ENCODE data around the gene HIRA. TPM values are rescaled to one million over a fixed set of nuclear protein-coding genes. Genes with fewer than 3 reads are reported as not detected.

Gene HIRA
- 15.3 and 16.0 TPM in 2 replicates for total RNA-seq (2012; rRNA removed)

GRCh38 chr22:19431649-19432132, at the start of gene HIRA:
Gene HIRA, minus strand, starts transcription at chr22:19431733. Its CDS starts 257 bp downstream, at chr22:19431476.
- Histone ChIP-seq H3K4me3 (ENCODE audit: low read length) (peak within 1 kb of the TSS; percentile 81), H3K9me3 (replicated peaks; ENCODE audit: low read length) (no peaks in the 10 kb centered on the region), H3K27me3 (ENCODE audit: control insufficient read depth, insufficient read depth, low read length) (no peaks in the 10 kb centered on the region), H3K9ac (ENCODE audit: low read depth, low read length) (peak within 1 kb of the TSS; percentile 95), H3K36me3 (ENCODE audit: insufficient read depth, low read length) (peaks cover 14% of the 10 kb centered on the region), H3K4me1 (ENCODE audit: control insufficient read depth, insufficient read depth, low read length) (peaks cover 23% of the 10 kb centered on the region), H3K4me2 (ENCODE audit: low read length) (peak within 1 kb of the TSS; percentile 98)

GRCh38 chr22:19480789-19481188, 49.3 kb upstream of the HIRA start:
- H3K4me2 ChIP-seq (ENCODE audit: low read length), result peak overlapping the region; percentile 82
- H3K9ac ChIP-seq (ENCODE audit: low read depth, low read length), result peak overlapping the region; percentile 91
- peak overlapping the region; percentile 76 for H3K4me3 ChIP-seq (ENCODE audit: low read length)
- H3K27me3 ChIP-seq (ENCODE audit: control insufficient read depth, insufficient read depth, low read length), result no peaks in the 10 kb centered on the region
- peaks cover 19% of the 10 kb centered on the region for H3K36me3 ChIP-seq (ENCODE audit: insufficient read depth, low read length)
- H3K9me3 ChIP-seq (replicated peaks; ENCODE audit: low read length), result no peaks in the 10 kb centered on the region
- H3K4me1 ChIP-seq (ENCODE audit: control insufficient read depth, insufficient read depth, low read length), result peaks cover 29% of the 10 kb centered on the region

- H3K9ac ChIP-seq (ENCODE audit: low read depth, low read length), result peak overlapping the region; percentile 91
- no peaks in the 10 kb centered on the region for H3K9me3 ChIP-seq (replicated peaks; ENCODE audit: low read length)
- peak overlapping the region; percentile 76 for H3K4me3 ChIP-seq (ENCODE audit: low read length)
- H3K27me3 ChIP-seq (ENCODE audit: control insufficient read depth, insufficient read depth, low read length), result no peaks in the 10 kb centered on the region
- peaks cover 24% of the 10 kb centered on the region for H3K36me3 ChIP-seq (ENCODE audit: insufficient read depth, low read length)
- peaks cover 29% of the 10 kb centered on the region for H3K4me1 ChIP-seq (ENCODE audit: control insufficient read depth, insufficient read depth, low read length)
- peak overlapping the region; percentile 82 for H3K4me2 ChIP-seq (ENCODE audit: low read length)
These were observed 48.6 kb upstream of the HIRA start for GRCh38 chr22:19480173-19480568.

- Histone ChIP-seq H3K4me3 (ENCODE audit: low read length) (peak within 1 kb of the TSS; percentile 87), H3K4me1 (ENCODE audit: control insufficient read depth, insufficient read depth, low read length) (peaks cover 25% of the 10 kb centered on the region), H3K4me2 (ENCODE audit: low read length) (peak within 1 kb of the TSS; percentile 85), H3K36me3 (ENCODE audit: insufficient read depth, low read length) (peaks cover 27% of the 10 kb centered on the region), H3K27me3 (ENCODE audit: control insufficient read depth, insufficient read depth, low read length) (no peaks in the 10 kb centered on the region), H3K9me3 (replicated peaks; ENCODE audit: low read length) (no peaks in the 10 kb centered on the region), H3K9ac (ENCODE audit: low read depth, low read length) (peak within 1 kb of the TSS; percentile 91)
These were observed 48.0 kb upstream of the HIRA start, which contains the start of gene CDC45 for GRCh38 chr22:19479355-19480172. Gene CDC45, plus strand, starts transcription at chr22:19479920. Its CDS starts 49 bp downstream, at chr22:19479969.

- Histone ChIP-seq H3K4me3 (ENCODE audit: low read length) (peak within 1 kb of the TSS; percentile 87), H3K9ac (ENCODE audit: low read depth, low read length) (peak within 1 kb of the TSS; percentile 91), H3K4me2 (ENCODE audit: low read length) (peak within 1 kb of the TSS; percentile 85), H3K9me3 (replicated peaks; ENCODE audit: low read length) (no peaks in the 10 kb centered on the region), H3K27me3 (ENCODE audit: control insufficient read depth, insufficient read depth, low read length) (no peaks in the 10 kb centered on the region), H3K36me3 (ENCODE audit: insufficient read depth, low read length) (peaks cover 27% of the 10 kb centered on the region), H3K4me1 (ENCODE audit: control insufficient read depth, insufficient read depth, low read length) (peaks cover 19% of the 10 kb centered on the region)
These were observed 47.4 kb upstream of the HIRA start, which contains the start of gene UFD1 for GRCh38 chr22:19478901-19479354. Gene UFD1, minus strand, starts transcription at chr22:19479193. Its CDS starts 108 bp downstream, at chr22:19479085.

- Histone ChIP-seq H3K27me3 (ENCODE audit: control insufficient read depth, insufficient read depth, low read length) (no peaks in the 10 kb centered on the region), H3K9ac (ENCODE audit: low read depth, low read length) (peak overlapping the region; percentile 91), H3K4me1 (ENCODE audit: control insufficient read depth, insufficient read depth, low read length) (peaks cover 16% of the 10 kb centered on the region), H3K36me3 (ENCODE audit: insufficient read depth, low read length) (peaks cover 34% of the 10 kb centered on the region), H3K9me3 (replicated peaks; ENCODE audit: low read length) (no peaks in the 10 kb centered on the region), H3K4me2 (ENCODE audit: low read length) (peak overlapping the region; percentile 85), H3K4me3 (ENCODE audit: low read length) (peak overlapping the region; percentile 87)
These were observed 46.7 kb upstream of the HIRA start for GRCh38 chr22:19478045-19478900.

- no peaks in the 10 kb centered on the region for H3K27me3 ChIP-seq (ENCODE audit: control insufficient read depth, insufficient read depth, low read length)
- H3K9ac ChIP-seq (ENCODE audit: low read depth, low read length), result peak overlapping the region; percentile 91
- peak overlapping the region; percentile 87 for H3K4me3 ChIP-seq (ENCODE audit: low read length)
- no peaks in the 10 kb centered on the region for H3K9me3 ChIP-seq (replicated peaks; ENCODE audit: low read length)
- H3K36me3 ChIP-seq (ENCODE audit: insufficient read depth, low read length), result peaks cover 37% of the 10 kb centered on the region
- H3K4me2 ChIP-seq (ENCODE audit: low read length), result peak overlapping the region; percentile 85
- peaks cover 8% of the 10 kb centered on the region for H3K4me1 ChIP-seq (ENCODE audit: control insufficient read depth, insufficient read depth, low read length)
These were observed 46.0 kb upstream of the HIRA start for GRCh38 chr22:19477321-19478044.

GRCh38 chr22:19476023-19476422, 44.5 kb upstream of the HIRA start:
- Histone ChIP-seq H3K36me3 (ENCODE audit: insufficient read depth, low read length) (peaks cover 44% of the 10 kb centered on the region), H3K4me2 (ENCODE audit: low read length) (no peak overlapping the region), H3K4me3 (ENCODE audit: low read length) (no peak overlapping the region), H3K9me3 (replicated peaks; ENCODE audit: low read length) (no peaks in the 10 kb centered on the region), H3K9ac (ENCODE audit: low read depth, low read length) (no peak overlapping the region), H3K27me3 (ENCODE audit: control insufficient read depth, insufficient read depth, low read length) (no peaks in the 10 kb centered on the region), H3K4me1 (ENCODE audit: control insufficient read depth, insufficient read depth, low read length) (peaks cover 5% of the 10 kb centered on the region)

GRCh38 chr22:19473578-19473977, 42.0 kb upstream of the HIRA start:
- no peak overlapping the region for H3K4me3 ChIP-seq (ENCODE audit: low read length)
- H3K4me2 ChIP-seq (ENCODE audit: low read length), result no peak overlapping the region
- peaks cover 66% of the 10 kb centered on the region for H3K36me3 ChIP-seq (ENCODE audit: insufficient read depth, low read length)
- no peak overlapping the region for H3K9ac ChIP-seq (ENCODE audit: low read depth, low read length)
- no peaks in the 10 kb centered on the region for H3K9me3 ChIP-seq (replicated peaks; ENCODE audit: low read length)
- H3K4me1 ChIP-seq (ENCODE audit: control insufficient read depth, insufficient read depth, low read length), result peaks cover 5% of the 10 kb centered on the region
- H3K27me3 ChIP-seq (ENCODE audit: control insufficient read depth, insufficient read depth, low read length), result no peaks in the 10 kb centered on the region

GRCh38 chr22:19472233-19472632, 40.7 kb upstream of the HIRA start:
- Histone ChIP-seq H3K4me3 (ENCODE audit: low read length) (no peak overlapping the region), H3K4me2 (ENCODE audit: low read length) (no peak overlapping the region), H3K4me1 (ENCODE audit: control insufficient read depth, insufficient read depth, low read length) (peaks cover 2% of the 10 kb centered on the region), H3K36me3 (ENCODE audit: insufficient read depth, low read length) (peaks cover 79% of the 10 kb centered on the region), H3K9ac (ENCODE audit: low read depth, low read length) (no peak overlapping the region), H3K27me3 (ENCODE audit: control insufficient read depth, insufficient read depth, low read length) (no peaks in the 10 kb centered on the region), H3K9me3 (replicated peaks; ENCODE audit: low read length) (no peaks in the 10 kb centered on the region)

Measured in skeletal muscle satellite cell (primary cell).